Measurements from ENCODE around the gene SCFD2. TPM values are rescaled to one million over a fixed set of nuclear protein-coding genes. Genes with fewer than 3 reads are reported as not detected.
A peak's percentile ranks its signal among the peaks of the same experiment; 100 is the strongest.

Gene SCFD2
- total and polyA plus RNA-seq, 2 experiments from 2014 or later, result 13.2 to 15.9 TPM

DNA sequence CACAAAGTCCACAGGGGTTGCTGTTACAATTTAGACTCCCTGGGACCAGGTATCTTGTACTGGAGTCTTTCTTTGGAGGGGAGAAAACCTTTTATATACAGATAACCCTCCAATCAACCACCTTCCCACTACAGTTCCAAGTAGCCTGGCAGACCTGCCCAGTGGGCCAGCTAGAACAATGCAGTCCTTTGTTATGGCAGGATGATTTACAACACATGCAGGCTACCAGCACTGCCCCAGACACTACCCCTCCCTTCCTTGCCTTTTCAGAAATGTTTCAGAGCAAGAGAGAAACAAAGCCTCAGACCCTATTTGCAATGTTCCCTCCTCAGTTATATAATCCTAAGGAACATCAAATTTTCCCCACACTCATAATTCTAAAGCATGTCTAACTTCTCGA lies 492.7 kb downstream of the SCFD2 start:
- H3K27ac ChIP-seq, result peak overlapping the region; percentile 79
- no peaks in the 10 kb centered on the region for H3K27me3 ChIP-seq
- no peak overlapping the region for H3K4me3 ChIP-seq
- H3K4me1 ChIP-seq (ENCODE audit: low read depth), result peaks cover 35% of the 10 kb centered on the region
- DNase-seq (ENCODE audit: low read depth in 1 of 2, low spot score in 1 of 2), result peak in 1 of 2 donors; percentile 32
- H3K36me3 ChIP-seq, result no peaks in the 10 kb centered on the region
- TF ChIP-seq, protein P1, sequence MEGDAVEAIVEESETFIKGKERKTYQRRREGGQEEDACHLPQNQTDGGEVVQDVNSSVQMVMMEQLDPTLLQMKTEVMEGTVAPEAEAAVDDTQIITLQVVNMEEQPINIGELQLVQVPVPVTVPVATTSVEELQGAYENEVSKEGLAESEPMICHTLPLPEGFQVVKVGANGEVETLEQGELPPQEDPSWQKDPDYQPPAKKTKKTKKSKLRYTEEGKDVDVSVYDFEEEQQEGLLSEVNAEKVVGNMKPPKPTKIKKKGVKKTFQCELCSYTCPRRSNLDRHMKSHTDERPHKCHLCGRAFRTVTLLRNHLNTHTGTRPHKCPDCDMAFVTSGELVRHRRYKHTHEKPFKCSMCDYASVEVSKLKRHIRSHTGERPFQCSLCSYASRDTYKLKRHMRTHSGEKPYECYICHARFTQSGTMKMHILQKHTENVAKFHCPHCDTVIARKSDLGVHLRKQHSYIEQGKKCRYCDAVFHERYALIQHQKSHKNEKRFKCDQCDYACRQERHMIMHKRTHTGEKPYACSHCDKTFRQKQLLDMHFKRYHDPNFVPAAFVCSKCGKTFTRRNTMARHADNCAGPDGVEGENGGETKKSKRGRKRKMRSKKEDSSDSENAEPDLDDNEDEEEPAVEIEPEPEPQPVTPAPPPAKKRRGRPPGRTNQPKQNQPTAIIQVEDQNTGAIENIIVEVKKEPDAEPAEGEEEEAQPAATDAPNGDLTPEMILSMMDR (IDR thresholded peaks at IDR 0.05; ENCODE audit: low read depth, low read length), result no peak
- H3K9me3 ChIP-seq (ENCODE audit: low read depth), result no peaks in the 10 kb centered on the region

- no peak overlapping the region for H3K27ac ChIP-seq
- TF ChIP-seq, protein P1 (IDR thresholded peaks at IDR 0.05; ENCODE audit: low read depth, low read length), result no peak
- no peak overlapping the region for H3K4me3 ChIP-seq
- no peaks in the 10 kb centered on the region for H3K27me3 ChIP-seq
- H3K9me3 ChIP-seq (ENCODE audit: low read depth), result no peaks in the 10 kb centered on the region
- DNase-seq (ENCODE audit: low read depth in 1 of 2, low spot score in 1 of 2), result no peak
- H3K36me3 ChIP-seq, result peaks cover 9% of the 10 kb centered on the region
- peaks cover 42% of the 10 kb centered on the region for H3K4me1 ChIP-seq (ENCODE audit: low read depth)
Measured at GRCh38 chr4:52870225-52870624, 495.6 kb downstream of the SCFD2 start.

GRCh38 chr4:52869656-52870055 lies 496.2 kb downstream of the SCFD2 start:
- peaks cover 44% of the 10 kb centered on the region for H3K4me1 ChIP-seq (ENCODE audit: low read depth)
- peaks cover 11% of the 10 kb centered on the region for H3K36me3 ChIP-seq
- no peak overlapping the region for H3K27ac ChIP-seq
- no peak overlapping the region for H3K4me3 ChIP-seq
- TF ChIP-seq, protein P1 (IDR thresholded peaks at IDR 0.05; ENCODE audit: low read depth, low read length), result no peak
- no peaks in the 10 kb centered on the region for H3K27me3 ChIP-seq
- DNase-seq (ENCODE audit: low read depth in 1 of 2, low spot score in 1 of 2), result no peak
- H3K9me3 ChIP-seq (ENCODE audit: low read depth), result no peaks in the 10 kb centered on the region

- H3K4me3 ChIP-seq, result no peak overlapping the region
- no peak overlapping the region for H3K27ac ChIP-seq
- no peaks in the 10 kb centered on the region for H3K27me3 ChIP-seq
- H3K36me3 ChIP-seq, result peaks cover 15% of the 10 kb centered on the region
- DNase-seq (ENCODE audit: low read depth in 1 of 2, low spot score in 1 of 2), result peak in 1 of 2 donors; percentile 65
- H3K9me3 ChIP-seq (ENCODE audit: low read depth), result no peaks in the 10 kb centered on the region
- TF ChIP-seq, protein P1 (IDR thresholded peaks at IDR 0.05; ENCODE audit: low read depth, low read length), result no peak
- peaks cover 44% of the 10 kb centered on the region for H3K4me1 ChIP-seq (ENCODE audit: low read depth)
Measured at GRCh38 chr4:52869196-52869595, 496.7 kb downstream of the SCFD2 start.

- H3K36me3 ChIP-seq, result peaks cover 16% of the 10 kb centered on the region
- H3K27me3 ChIP-seq, result no peaks in the 10 kb centered on the region
- H3K4me3 ChIP-seq, result no peak overlapping the region
- peak overlapping the region; percentile 79 for H3K27ac ChIP-seq
- no peaks in the 10 kb centered on the region for H3K9me3 ChIP-seq (ENCODE audit: low read depth)
- peak in 1 of 2 donors; percentile 63 for DNase-seq (ENCODE audit: low read depth in 1 of 2, low spot score in 1 of 2)
- TF ChIP-seq, protein P1 (IDR thresholded peaks at IDR 0.05; ENCODE audit: low read depth, low read length), result no peak
- peaks cover 44% of the 10 kb centered on the region for H3K4me1 ChIP-seq (ENCODE audit: low read depth)
Measured at GRCh38 chr4:52868133-52868532, 497.7 kb downstream of the SCFD2 start.

DNA sequence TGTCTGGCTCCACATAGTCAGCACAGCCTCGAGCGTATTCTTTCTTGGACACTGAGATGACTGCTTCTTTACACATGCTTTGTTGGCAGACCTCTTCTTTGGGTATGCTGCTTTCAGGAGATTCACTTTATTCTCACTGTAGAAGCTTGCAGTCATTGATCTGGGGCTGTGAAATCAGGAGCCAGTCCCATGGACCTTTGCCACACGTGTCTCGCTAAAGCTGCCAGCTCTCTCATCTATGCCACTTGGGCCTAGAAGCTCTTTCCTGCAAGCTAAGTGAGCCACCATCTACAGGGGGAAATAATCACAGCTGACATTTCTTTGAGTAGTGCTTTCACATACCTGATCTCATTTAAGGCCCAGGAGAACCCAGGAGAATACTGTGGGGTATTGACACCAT lies 498.7 kb downstream of the SCFD2 start:
- Histone ChIP-seq H3K9me3 (ENCODE audit: low read depth) (no peaks in the 10 kb centered on the region), H3K4me3 (no peak overlapping the region), H3K36me3 (peaks cover 16% of the 10 kb centered on the region), H3K27ac (peak overlapping the region; percentile 79), H3K4me1 (ENCODE audit: low read depth) (peaks cover 41% of the 10 kb centered on the region), H3K27me3 (no peaks in the 10 kb centered on the region)
- TF ChIP-seq, protein P1 (IDR thresholded peaks at IDR 0.05; ENCODE audit: low read depth, low read length), result no peak
- DNase-seq (ENCODE audit: low read depth in 1 of 2, low spot score in 1 of 2), result no peak

Measured in cardiac muscle cell (in vitro differentiated cells and primary cell).